NCI-H2107 treated with DMSO at 0.1 percent for 48 hours (cell line): ENCODE measurements around the gene PPP1R12C.

Experiments used
- DNase-seq: peaks from one replicate; lab custom pipeline; 2025; ENCODE audit not compliant: unreplicated experiment; lab: John Stamatoyannopoulos, UW

PPP1R12C gene

DNA sequence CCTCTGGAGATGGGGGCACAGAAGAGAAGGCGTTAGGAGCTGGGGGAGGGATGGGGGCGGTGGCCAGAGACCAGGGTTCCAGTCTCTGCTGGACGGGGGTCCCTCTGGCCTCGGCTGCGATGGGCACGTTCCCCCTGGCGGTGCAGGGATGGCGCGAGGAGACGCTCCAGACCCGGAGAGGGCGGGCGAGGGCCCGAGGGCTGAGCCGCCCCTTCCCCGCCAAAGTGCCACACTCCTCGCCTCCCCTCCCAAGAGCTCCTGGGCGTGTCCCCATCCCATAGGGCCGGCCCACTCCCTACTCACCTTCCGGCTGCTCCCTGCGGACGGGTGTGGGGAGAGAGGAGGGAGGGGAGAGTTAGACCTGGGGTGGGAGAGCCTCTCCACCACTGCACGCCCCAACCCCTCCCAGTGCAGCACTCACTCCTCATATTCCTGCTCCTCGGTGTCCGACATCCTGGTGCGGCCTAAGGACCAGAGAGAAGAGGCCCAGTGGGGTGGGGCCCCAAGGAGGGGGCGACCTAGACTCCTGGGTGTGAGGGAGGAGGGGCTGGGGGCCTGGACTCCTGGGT, 29.4 kb upstream of the PPP1R12C start:
- DNase-seq: no peak

DNA sequence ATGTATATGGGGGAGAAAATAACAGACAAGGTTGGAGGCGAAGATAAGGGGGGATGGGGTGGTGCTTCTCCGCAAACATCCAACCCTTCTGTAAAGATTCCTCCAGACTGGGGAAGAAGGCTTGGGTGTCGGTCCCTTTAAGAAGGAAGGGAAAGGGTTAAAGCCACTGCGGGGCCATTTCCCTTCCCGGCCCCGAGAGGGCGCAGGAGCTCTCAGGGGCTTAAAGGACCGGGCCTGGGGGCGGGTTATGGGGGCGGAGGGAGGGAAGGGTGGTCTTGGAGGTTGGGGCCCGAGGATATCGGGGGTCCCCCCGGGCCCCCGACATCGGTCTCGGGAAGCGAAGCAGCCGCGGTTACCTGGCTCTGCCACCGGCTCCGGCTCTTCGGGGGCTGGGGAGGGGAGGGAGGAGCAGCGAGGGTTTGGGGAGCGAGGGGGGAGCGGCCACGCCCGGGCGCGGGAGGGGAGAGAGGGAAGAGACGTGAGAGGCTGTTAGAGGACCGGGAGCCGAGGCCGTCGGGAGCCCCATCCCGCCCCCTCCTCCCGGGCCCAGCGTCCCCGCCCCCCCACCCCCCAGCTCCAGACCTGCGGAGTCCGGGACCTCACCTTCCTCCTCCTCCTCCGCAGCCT, 28.8 kb upstream of the PPP1R12C start:
- DNase-seq: no peak

DNA sequence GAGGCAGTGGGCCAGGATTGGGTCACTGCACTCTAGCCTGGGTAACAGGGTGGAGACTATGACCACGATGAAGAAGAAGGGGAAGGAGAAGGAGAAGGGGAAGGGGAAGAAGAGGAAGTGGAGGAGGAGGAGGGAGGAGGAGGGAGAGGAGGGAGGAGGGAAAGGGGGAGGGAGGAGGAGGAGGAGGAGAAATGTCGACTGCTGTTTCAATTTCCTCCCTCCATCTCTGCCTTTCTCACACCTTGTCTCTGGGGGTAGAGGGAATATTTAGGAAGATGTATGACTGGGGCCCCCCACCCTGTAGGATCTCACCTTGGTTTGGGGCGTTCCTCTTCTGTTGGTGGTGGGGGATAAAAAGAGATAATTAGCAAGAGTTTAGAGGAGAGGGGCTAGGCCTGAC, 27.8 kb upstream of the PPP1R12C start:
- DNase-seq: no peak

DNA sequence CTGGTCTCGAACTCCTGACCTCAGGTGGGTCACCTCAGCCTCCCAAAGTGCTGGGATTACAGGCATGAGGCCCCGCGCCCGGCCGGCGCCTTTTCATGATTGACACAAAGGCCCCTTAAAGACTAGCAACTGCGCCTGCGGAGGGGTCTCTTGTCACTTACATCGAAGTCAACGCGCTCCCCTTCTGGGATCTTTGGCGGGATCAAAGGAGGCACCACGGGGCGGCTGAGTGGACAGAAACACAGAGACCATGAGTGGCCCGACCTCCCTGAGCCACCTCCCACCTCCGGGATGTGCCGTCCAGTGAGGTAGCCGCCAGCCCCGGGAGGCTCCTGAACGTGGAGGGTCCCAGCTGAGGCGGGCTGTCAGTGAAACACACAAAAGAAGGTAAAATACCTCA, 24.3 kb upstream of the PPP1R12C start:
- no peak for DNase-seq

DNA sequence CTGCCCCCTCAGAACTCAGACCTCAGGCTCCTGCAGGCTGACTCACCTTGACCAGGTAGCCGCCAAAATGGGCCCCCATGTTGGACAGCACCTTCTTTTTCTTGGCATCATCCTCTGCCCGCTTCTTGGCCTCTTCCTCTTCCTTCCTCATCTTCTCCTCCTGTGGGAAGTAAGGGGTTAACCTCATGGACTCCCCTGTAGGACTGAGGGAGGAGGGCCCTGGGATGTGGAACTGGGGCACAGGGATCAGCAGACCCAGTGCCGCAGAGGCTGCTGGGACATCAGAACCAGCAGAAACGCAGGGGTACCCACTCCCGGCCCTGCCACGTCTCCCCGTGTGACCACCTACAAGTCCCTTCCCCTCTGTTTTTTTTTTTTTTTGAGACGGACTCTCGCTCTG, 20.5 kb upstream of the PPP1R12C start:
- DNase-seq: no peak

DNA sequence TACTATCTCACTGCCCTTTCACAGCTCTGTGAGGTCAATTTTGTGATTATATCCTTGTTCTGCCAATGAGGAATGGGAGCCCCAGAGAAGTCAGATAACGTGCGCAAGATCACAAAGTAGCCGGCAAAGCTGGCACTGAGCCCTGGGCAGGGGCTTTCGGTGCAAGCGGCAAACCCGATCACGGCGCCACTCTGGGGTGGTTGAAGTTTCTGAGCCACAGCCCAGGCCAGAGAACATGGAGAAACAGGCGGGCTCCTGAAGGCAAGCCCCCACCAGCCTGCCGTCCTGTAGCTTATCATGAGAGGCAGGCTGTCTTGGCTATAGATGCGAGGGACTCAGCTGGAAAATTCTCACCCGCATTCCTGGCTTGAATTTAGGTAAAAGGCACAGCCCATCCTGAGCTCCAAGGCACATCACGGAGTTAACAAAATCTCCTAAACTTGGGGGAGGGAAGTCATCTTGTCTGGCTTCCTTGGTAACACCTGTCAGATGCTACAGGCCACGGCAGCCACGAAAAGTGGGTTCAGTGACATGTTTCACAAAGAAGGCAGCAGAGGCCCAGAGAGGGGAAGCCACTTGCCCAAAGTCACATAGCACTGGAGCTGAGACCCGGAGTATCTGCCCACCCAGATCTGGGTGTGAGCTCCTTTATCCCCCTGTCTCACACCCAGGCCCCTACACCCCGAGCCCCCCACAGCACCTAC, 19.1 kb upstream of the PPP1R12C start:
- no peak for DNase-seq

DNA sequence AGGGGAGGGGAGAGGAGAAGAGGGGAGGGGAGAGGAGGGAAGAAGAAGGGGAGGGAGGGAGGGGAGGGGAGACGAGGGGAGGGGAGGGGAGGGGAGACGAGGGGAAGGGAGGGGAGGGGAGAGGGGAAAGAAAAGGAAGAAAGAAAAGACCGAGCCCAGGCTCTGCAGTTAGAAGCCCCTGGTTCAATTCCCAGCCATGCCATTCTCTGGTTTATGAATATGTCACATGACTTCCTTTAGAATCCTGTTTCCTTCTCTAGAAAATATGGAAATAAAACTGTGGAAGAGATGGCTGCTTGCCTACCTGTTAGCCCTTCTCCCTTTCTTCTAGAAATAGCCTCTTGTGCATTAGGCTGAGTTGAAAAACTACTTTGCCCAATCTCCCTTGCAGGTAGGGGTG, 17.3 kb upstream of the PPP1R12C start:
- DNase-seq: no peak

DNA sequence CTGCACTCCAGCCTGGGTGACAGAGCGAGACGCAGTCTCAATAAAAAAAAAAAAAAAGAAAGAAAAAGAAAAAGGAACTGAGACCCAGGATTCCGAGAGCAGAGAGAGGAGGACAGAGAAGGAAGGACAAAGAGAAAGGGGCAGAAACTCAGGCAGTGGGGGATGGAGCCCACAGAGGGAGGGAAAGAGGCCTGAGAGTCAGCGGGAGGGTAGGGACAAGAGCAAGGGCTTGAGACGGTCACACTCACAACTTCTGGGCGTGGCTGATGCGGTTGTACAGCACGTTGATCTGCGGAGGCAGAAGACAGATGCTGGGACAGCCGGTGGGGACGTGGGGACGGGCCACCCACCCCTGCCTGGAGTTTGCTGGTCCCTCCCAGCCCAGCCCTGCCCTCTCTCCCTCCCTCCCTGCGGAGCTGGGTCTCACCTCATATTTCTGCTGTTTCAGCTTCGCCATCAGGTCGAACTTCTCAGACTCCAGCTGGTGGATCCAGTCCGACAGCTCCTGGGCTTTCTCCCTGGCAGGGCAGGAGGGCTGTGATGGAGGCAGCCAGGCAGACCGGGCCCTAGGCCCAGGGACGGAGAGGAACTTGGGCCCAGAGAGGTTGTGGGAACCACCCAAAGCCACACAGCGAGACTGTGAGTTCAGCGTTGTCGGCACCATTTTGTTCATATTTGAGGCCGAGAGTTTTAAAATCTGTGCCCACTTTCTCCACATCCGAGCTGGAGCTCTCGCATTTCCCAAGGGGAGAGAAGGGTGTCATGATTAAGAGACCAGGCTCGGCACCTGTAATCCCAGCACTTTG, 16.4 kb upstream of the PPP1R12C start:
- no peak for DNase-seq

DNA sequence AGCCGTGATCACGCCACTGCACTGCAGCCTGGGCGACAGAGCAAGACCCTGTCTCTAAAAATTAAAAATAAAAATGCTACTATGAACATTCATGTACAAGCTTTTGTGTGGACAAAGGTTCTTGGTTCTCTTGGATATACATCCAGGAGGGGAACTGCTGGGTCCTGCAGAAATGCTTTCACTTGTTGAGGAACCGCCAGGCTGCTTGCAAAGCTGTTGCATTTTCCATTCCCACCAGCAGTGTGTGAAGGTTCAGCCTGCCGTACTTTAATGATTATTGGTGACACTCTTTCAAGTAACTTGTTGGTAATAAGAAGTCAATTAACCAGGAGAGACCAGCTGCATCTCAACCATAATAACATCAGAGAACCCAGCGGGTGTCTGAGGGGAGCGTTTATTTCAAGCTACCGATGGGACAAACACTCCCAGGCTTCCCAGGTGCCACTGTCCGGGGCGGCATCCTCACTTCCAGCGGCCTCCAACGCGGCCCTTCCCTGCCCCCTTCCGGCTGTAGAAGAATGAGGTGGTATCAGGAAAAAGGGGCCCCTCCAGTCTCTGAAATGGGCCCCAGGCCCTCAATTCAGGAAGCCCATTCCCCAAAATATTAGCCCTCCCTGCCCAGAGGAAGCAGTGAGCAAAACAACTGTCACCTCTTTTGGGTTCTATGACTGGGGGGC, 15.2 kb upstream of the PPP1R12C start:
- no peak for DNase-seq

DNA sequence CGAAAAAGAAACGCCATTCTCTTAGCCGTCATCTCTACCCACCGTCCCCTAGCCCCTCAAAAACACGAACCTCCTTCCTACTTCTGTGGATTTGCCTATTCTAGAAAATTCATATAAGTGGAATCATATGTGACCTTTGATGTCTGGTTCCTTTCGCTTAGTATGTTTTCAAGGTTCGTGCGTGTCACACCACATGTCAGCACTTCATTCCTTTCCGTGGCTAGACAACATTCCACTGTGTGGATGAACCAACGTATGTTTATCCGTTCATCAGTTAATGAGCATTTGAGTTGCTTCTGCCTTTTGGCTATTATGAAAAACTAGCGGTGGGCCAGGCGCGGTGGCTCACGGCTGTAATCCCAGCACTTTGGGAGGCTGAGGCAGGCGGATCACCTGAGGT, 14.0 kb upstream of the PPP1R12C start:
- DNase-seq: no peak

DNA sequence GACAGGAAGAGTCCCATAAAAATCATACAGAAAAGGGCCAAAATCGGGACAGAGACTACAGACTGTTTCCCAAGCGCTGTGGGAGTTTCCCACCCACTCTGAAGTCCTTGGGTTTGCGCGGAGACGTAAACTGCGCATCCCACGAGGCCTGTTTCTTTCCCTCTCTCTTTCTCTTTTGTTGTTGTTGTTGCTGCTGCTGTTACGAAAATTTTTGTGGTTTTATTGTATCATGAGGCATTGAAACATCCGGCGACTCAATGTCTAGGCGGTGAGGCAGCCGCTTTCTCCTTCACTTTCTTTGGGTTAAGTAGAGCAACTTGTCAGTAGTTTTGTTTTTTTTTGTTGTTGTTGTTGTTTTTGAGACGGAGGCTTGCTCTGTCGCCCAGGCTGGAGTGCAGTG, 1.6 kb upstream of the PPP1R12C start:
- DNase-seq: no peak

DNA sequence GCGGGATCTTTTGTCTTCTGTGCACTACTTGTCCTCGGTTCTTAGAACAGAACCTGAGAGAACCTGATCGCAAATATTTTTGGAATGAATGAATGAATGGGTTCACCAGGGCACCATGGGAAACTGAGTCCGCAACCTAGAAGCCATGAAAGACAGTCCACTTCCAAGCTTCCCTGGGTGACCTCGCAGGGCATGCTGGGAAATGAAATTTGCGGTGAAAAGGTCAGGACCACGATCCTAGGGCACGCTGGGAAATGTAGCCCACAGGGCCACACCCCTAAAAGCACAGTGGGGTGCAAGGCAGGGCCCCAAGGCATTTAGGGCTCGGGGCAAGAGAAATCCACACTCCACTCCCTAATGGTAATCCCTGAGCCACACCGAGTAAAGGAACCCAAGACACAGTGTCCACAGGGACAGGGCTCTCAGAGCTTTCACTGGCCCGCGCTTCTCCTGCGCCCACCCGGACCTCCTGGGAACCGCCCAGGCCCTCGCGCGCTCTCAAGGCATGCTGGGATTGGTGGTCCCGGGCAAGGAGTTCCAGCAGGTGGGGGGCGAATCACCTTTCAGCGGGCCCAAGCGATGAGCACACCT, 1.1 kb upstream of the PPP1R12C start:
- DNase-seq: no peak

DNA sequence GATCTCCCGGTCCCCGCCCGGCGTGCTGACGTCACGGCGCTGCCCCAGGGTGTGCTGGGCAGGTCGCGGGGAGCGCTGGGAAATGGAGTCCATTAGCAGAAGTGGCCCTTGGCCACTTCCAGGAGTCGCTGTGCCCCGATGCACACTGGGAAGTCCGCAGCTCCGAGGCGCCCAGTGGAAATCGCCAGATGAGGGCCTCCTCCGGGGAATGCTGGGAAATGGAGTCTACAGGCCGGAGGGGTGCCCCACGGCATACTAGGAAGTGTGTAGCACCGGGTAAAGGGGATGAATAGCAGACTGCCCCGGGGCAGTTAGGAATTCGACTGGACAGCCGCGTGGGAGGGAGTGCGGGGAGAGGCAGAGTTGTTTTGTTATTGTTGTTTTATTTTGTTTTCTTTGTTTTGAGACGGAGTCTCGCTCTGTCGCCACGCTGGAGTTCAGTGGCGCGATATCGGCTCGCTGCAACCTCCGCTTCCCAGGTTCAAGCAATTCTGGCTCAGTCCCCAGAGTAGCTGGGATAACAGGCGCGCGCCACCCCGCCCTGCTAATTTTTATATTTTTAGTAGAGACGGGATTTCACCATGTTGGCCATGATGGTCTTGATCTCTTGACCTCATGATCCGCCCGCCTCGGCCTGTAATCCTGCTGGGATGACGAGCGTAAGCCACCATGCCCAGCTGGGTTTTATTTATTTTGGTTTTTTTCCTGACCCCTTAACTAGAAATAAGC, 390 bp upstream of the PPP1R12C start:
- DNase-seq: peak; percentile 94

DNA sequence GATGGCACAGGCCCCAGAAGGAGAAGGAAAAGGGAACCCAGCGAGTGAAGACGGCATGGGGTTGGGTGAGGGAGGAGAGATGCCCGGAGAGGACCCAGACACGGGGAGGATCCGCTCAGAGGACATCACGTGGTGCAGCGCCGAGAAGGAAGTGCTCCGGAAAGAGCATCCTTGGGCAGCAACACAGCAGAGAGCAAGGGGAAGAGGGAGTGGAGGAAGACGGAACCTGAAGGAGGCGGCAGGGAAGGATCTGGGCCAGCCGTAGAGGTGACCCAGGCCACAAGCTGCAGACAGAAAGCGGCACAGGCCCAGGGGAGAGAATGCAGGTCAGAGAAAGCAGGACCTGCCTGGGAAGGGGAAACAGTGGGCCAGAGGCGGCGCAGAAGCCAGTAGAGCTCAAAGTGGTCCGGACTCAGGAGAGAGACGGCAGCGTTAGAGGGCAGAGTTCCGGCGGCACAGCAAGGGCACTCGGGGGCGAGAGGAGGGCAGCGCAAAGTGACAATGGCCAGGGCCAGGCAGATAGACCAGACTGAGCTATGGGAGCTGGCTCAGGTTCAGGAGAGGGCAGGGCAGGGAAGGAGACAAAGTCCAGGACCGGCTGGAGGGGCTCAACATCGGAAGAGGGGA, 1.1 kb downstream of the PPP1R12C start:
- DNase-seq: no peak

DNA sequence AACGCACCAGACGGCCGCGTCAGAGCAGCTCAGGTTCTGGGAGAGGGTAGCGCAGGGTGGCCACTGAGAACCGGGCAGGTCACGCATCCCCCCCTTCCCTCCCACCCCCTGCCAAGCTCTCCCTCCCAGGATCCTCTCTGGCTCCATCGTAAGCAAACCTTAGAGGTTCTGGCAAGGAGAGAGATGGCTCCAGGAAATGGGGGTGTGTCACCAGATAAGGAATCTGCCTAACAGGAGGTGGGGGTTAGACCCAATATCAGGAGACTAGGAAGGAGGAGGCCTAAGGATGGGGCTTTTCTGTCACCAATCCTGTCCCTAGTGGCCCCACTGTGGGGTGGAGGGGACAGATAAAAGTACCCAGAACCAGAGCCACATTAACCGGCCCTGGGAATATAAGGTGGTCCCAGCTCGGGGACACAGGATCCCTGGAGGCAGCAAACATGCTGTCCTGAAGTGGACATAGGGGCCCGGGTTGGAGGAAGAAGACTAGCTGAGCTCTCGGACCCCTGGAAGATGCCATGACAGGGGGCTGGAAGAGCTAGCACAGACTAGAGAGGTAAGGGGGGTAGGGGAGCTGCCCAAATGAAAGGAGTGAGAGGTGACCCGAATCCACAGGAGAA, 1.9 kb downstream of the PPP1R12C start:
- DNase-seq: no peak

DNA sequence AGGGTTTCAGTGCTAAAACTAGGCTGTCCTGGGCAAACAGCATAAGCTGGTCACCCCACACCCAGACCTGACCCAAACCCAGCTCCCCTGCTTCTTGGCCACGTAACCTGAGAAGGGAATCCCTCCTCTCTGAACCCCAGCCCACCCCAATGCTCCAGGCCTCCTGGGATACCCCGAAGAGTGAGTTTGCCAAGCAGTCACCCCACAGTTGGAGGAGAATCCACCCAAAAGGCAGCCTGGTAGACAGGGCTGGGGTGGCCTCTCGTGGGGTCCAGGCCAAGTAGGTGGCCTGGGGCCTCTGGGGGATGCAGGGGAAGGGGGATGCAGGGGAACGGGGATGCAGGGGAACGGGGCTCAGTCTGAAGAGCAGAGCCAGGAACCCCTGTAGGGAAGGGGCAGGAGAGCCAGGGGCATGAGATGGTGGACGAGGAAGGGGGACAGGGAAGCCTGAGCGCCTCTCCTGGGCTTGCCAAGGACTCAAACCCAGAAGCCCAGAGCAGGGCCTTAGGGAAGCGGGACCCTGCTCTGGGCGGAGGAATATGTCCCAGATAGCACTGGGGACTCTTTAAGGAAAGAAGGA, 2.8 kb downstream of the PPP1R12C start:
- no peak for DNase-seq

DNA sequence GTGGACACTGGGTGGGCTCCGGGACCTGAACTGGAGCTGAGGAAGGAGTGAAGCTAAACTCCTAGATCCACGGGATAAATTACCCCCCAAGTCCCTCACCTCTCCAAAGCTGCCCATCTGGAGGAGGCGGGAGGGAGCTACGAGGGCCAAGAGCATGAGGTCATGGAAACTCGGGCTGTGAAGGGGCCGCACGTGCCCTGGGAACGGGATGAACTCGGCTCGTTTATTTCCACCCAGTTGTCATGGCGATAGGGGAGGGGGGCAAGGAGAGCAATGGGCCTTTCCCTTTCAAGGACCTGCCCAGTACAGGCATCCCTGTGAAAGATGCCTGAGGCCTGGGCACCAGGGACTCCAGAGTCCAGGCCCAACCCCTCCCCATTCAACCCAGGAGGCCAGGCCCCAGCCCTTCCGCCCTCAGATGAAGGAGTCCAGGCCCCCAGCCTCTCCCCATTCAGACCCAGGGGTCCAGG, 3.8 kb downstream of the PPP1R12C start:
- no peak for DNase-seq

DNA sequence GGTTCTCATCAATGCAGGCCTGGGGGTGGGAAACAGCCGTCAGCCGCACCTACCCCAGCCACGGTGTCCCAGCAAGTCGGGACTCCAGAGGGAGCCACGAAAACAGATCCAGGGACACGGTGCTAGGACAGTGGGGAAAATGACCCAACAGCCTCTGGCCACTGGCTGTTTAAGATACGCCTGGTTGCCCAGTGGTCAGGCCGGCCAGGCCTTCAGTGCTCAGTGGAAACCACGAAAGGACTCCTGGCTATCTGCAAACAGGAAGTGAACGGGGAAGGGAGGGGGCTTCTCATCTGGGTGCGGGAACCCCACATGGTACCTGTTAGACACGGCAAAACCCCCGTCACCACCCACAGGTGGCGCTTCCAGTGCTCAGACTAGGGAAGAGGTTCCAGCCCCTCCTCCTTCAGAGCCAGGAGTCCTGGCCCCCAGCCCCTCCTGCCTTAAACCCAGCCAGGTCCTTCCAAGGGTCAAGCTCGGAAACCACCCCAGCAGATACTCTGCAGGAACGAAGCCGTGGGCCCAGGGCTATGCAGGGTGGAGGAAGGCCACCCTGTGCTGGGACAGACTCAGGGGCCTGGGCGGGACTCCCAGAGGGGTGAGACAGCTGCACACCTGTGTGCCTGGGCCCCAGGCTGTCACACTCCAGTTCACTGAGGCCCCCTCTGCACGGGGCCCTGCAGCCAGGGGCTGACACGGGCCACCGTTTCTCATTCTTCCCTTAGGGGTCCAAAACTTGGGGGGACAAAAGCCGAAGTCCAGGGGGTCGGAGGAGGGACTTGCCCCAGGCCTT, 4.5 kb downstream of the PPP1R12C start:
- no peak for DNase-seq
